Activated CD4-positive, alpha-beta T cell treated with anti-CD3 and anti-CD28 coated beads, Interleukin-2, amount 10 ng/mL, durations not matched to agents 24 days and 14 days (primary cell): Measurements from ENCODE around the gene PGLYRP3. TPM values are rescaled to one million over a fixed set of nuclear protein-coding genes. Genes with fewer than 3 reads are reported as not detected.

Experiments used
- DNase-seq: peaks from one replicate; pipeline ENCODE4 v3.0.0; 2022
- H3K27ac Mint-ChIP-seq: one replicate; pipeline ENCODE4 v1.8.0; 2022; ENCODE audit warnings: mild to moderate bottlenecking, mixed read lengths
- H3K27me3 Mint-ChIP-seq: one replicate; pipeline ENCODE4 v1.8.0; 2022; ENCODE audit warnings: mixed read lengths
- H3K36me3 Mint-ChIP-seq: one replicate; pipeline ENCODE4 v1.8.0; 2022; ENCODE audit warnings: low read depth, mild to moderate bottlenecking, mixed read lengths
- H3K4me1 Mint-ChIP-seq: one replicate; pipeline ENCODE4 v1.8.0; 2021; ENCODE audit warnings: mixed read lengths
- H3K4me3 Mint-ChIP-seq: one replicate; pipeline ENCODE4 v1.8.0; 2022; ENCODE audit warnings: mild to moderate bottlenecking, moderate library complexity, mixed read lengths
- H3K9me3 Mint-ChIP-seq: one replicate; pipeline ENCODE4 v1.8.0; 2021; ENCODE audit warnings: mixed read lengths
- intact Hi-C: fragments of 100-400 bp; cut with micrococcal nuclease; formaldehyde crosslinking; loops from one replicate; pipeline ENCODE4 v1.15.1; 2023
- total RNA-seq: library from RNA; stranded (reverse); gene quantifications from 2 replicates; pipeline ENCODE4 v1.2.3, GENCODE V29; 2022

PGLYRP3 gene
- total RNA-seq, 1 donor from 2014 or later: not detected

- peaks cover 8% of the 10 kb centered on the region for H3K27me3 Mint-ChIP-seq
- no peak overlapping the region for H3K4me3 Mint-ChIP-seq
- DNase-seq: no peak
- intact Hi-C loops: no loop called here
- no peak overlapping the region for H3K27ac Mint-ChIP-seq
- H3K36me3 Mint-ChIP-seq: no peaks in the 10 kb centered on the region
- H3K4me1 Mint-ChIP-seq: peaks cover 3% of the 10 kb centered on the region
- no peaks in the 10 kb centered on the region for H3K9me3 Mint-ChIP-seq
These were observed 62.6 kb downstream of the PGLYRP3 start for GRCh38 chr1:153250166-153250565.

GRCh38 chr1:153248176-153248879 is 64.4 kb downstream of the PGLYRP3 start:
- intact Hi-C loops: no loop called here
- Mint-ChIP-seq H3K36me3 (no peaks in the 10 kb centered on the region), H3K27ac (no peak overlapping the region), H3K4me1 (no peaks in the 10 kb centered on the region), H3K4me3 (no peak overlapping the region), H3K9me3 (peaks cover 6% of the 10 kb centered on the region), H3K27me3 (peaks cover 8% of the 10 kb centered on the region)
- peak; percentile 23 for DNase-seq

Other genes starting within 250 kb of the PGLYRP3 start
- not detected in 2 replicates for gene SPRR2B, start 241.3 kb downstream of the PGLYRP3 start, total RNA-seq
- not detected in 2 replicates for gene SPRR2E, start 218.4 kb downstream of the PGLYRP3 start, total RNA-seq
- gene SPRR2F, start 199.4 kb downstream of the PGLYRP3 start, total RNA-seq: not detected in 2 replicates
- gene SPRR2G, start 162.1 kb downstream of the PGLYRP3 start, total RNA-seq: not detected in 2 replicates
- gene LELP1, start 109.5 kb downstream of the PGLYRP3 start, total RNA-seq: not detected in 2 replicates
- not detected in 2 replicates for gene PRR9, start 95.4 kb downstream of the PGLYRP3 start, total RNA-seq
- not detected in 2 replicates for gene LORICRIN, start 53.3 kb downstream of the PGLYRP3 start, total RNA-seq
- not detected in 2 replicates for gene PGLYRP4, start 35.9 kb upstream of the PGLYRP3 start, total RNA-seq
- not detected in 2 replicates for gene S100A9, start 44.9 kb upstream of the PGLYRP3 start, total RNA-seq
- not detected in 2 replicates for gene S100A12, start 62.7 kb upstream of the PGLYRP3 start, total RNA-seq
- gene S100A8, start 78.1 kb upstream of the PGLYRP3 start, total RNA-seq: not detected in 2 replicates
- not detected in 2 replicates for gene S100A7A, start 103.6 kb upstream of the PGLYRP3 start, total RNA-seq
- not detected in 2 replicates for gene S100A7, start 147.7 kb upstream of the PGLYRP3 start, total RNA-seq
- 166 and 174 TPM in 2 replicates for gene S100A6, start 223.0 kb upstream of the PGLYRP3 start, total RNA-seq
- gene S100A5, start 228.0 kb upstream of the PGLYRP3 start, total RNA-seq: 2.3 and 2.6 TPM in 2 replicates
- 132 and 134 TPM in 2 replicates for gene S100A4, start 232.9 kb upstream of the PGLYRP3 start, total RNA-seq
- gene S100A3, start 236.3 kb upstream of the PGLYRP3 start, total RNA-seq: not detected in 2 replicates